Activated CD8-positive, alpha-beta memory T cell treated with anti-CD3 and anti-CD28 coated beads for 4 hours (primary cell): ENCODE results near the gene PARD3B.
"Not testable (repeated sequence)": the region's sequence is repeated elsewhere in the genome, so short reads cannot be mapped to it uniquely, and the experiment has no call there.

Experiments
- DNase-seq, 2 donors: peaks; one replicate each; pipeline ENCODE4 v3.0.0-alpha.2; 2020; ENCODE audit warnings: low read depth in 2 of 2

Gene PARD3B

DNA sequence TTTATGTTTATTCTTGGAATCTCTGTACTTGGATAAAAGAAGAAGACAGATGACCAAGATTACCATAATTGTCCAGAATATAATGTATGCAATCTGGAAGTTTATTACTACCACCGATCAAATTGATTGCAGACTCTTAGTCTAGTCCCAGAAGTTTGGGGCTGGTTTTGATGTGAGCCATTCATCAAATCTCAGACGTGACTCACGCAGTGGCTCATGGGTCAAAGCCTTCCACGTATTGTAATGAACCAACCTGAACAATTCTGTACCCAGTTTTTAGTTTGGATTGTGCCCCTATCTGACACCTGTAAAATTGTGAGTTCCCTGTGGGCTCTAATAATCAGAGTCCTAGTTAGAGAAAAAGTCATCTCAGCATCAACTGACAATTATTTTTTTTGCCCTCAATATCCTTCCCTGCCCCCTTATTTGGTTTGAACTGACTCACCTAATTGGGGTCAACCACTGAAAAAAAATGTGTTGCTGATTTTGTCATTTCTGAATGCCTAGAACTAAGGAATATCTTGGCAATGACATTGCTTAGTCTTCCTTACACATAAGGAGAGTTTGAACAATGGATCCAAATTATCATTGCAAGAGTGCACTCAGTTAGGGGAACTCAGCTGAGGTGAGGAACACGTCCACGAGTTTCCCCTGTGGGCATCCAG, 917.5 kb downstream of the PARD3B start:
- DNase-seq: no peak

GRCh38 chr2:205463466-205464025, 918.3 kb downstream of the PARD3B start:
- DNase-seq: no peak

- no peak for DNase-seq
Measured at GRCh38 chr2:205464681-205465080, 919.4 kb downstream of the PARD3B start.

- DNase-seq: no peak
Measured at GRCh38 chr2:205465791-205466190, 920.5 kb downstream of the PARD3B start.

DNA sequence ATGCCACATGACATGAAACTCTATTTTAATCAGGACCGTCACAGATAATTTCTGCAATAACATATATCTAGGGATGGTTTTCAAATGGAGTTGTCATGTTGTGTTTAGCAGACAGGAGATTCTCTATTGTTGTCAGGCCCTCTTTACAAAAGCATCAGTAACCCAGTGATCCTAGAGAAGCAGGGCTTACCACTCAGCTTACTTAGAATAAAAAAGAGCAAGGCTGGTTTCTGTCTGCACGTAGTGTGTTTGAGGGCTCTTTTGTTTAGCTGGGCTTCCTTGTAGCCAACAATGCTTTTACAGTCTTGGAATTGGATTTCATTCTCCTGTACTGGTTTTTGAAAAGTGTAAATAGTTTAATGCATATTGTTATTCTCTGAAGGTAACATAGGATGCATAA, 926.5 kb downstream of the PARD3B start:
- no peak for DNase-seq

- no peak for DNase-seq
Measured at GRCh38 chr2:205473791-205474190, 928.5 kb downstream of the PARD3B start.

- no peak for DNase-seq
Measured at GRCh38 chr2:205474741-205475415, 929.6 kb downstream of the PARD3B start.

DNA sequence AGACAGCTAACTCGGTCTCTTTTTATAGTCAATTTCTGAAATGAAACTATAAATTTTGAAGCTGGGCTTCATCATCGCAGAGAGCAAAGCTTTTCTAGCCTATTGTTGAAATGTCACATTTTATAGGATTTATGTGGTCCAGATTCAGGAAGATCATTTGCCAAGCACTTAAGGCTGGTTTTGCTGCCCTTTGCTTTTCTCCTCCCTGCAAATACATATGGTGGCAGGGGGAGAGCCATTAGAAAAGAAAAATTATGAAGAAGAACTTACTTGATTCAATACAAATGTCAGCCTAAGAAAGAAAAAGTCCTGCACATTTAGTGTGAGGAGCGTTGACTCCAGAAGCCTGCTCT, 930.1 kb downstream of the PARD3B start:
- DNase-seq: no peak

DNA sequence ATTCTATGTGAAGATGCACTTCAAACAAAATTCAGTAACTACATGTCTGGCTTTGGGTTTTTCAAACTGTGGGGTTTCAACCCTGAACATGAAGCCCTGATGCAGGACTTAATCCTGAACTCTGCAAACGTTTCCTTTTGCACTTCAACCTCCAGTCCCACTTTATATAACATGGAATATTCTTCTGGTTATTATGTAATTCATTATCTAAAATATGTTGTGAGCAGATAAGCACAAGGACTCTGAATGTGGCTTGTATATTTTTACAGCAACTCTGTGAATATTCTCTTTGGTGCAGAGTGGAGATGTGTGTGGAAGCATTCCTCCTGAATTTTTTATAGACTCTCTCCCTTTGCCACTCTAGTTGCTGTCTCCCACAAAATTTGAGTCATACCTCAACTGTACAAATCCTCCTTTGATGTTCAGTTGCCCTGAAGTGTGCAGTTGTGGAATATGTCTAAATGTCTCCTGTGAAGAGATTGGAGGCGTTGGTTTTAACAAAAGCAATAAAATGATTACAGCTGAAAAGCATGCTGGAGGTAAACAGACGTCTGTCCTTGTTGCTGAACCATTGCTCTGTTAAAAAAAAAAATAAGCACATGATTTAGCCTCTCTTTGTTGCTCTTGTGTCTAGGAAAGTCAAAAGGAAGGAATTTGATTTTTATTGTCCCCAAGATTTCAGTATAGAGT, 931.9 kb downstream of the PARD3B start:
- no peak for DNase-seq

DNA sequence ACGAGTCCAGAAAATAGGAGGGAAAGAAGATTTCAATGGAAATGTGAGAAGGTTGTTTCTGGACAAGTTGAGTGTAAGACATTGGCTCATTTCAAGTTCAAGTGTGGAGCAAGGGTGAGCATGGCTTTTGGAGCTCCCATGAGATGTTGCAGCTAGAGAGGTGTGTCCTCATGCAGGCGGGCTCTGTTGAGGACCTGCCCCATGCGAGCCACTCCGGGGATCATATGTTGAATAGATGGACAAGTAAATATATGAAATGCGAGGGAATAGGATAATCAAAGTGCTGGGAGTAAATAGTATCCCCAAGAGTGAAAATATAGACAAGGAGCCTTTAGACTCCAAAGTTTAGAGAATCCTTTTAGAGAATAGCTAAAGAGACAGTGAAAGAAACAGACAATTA, 936.6 kb downstream of the PARD3B start:
- no peak for DNase-seq

DNA sequence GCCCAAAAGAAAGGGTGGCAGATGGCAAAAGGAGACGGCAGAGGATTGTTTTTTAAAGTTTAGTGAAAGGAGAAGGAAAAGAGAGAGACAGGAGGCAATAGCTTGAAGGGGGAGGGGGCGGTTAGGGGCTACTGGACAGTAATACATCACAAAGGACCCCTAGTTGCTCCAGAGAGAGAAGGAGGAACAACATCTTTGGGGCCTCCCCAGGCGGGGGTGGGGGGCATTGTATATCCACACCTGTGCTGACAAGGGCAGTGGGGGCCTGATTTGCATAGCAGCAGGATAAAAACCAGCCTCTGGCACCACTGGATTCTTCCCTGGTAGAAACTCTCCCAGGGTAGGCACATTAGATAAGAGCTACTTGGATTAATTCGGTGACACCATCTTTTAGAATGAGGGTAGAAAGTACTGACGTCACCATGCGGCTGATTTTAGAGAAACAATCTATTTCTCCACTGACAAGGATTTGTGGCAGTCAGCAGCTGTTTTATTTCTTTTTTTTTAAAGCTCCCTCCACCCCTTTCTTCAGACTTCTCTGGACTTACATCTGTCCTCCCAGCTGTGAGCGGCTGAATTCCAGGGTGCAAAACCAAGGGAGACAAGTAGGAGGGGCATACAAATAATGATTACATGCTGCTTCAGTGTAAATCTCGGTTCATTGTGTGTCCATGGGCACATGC, 937.3 kb downstream of the PARD3B start:
- no peak for DNase-seq

GRCh38 chr2:205483095-205483494, 937.8 kb downstream of the PARD3B start:
- no peak for DNase-seq

DNA sequence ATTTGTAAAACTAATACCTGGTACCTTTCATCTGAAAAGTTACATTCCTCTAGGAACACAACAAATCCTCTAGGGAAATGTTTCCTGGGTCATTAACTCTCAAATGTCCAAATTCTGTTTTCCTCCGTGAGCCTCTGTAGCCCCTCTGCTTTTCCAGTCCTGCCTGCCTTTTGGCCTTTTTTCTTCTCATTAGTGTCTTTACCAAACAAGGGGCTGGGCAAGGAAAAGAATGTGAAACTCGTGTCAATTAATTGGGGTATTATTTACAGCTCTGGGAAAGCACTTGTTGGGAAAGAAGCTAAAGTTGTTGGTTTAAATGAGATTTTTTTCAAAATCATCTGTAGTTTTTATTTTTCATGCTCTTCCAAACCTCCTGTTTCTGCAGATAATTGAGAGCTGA, 938.9 kb downstream of the PARD3B start:
- no peak for DNase-seq

DNA sequence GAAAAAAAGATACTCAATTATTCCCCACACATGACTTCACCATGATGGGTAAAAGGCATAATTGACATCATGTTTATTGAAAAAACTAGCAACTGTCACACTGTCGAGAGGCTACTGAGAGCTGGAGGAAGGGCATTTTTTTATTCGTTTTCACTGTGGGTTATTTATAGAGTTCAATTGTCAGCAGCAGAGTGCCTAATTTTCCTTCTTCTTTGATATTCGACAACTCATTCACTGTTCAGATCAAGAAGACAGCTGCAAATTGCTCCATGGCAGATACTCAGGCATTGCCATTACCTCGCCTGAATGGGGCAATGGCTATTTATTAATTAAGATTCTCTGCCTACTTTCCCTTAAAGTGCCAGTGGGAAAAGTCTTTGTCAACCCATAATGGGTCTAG, 939.5 kb downstream of the PARD3B start:
- DNase-seq: no peak

DNA sequence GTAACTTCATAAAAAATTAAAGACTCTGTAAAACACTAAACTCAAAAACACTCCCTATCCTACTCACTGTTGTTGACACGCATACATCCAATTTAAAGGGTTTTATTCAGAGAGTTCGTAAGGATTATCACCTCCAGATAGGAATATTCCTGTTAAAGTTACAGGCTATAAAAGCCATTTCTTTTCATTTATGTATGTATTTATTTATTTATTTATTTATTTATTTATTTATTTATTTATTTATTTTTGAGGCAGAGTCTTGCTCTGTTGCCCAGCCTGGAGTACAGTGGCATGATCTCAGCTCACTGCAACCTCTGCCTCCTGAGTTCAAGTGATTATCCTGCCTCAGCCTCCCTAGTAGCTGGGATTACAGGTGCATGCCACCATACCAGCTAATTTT, 948.3 kb downstream of the PARD3B start:
- DNase-seq: not testable (repeated sequence)

- DNase-seq: no peak
Measured at GRCh38 chr2:205494537-205495235, 949.4 kb downstream of the PARD3B start.

DNA sequence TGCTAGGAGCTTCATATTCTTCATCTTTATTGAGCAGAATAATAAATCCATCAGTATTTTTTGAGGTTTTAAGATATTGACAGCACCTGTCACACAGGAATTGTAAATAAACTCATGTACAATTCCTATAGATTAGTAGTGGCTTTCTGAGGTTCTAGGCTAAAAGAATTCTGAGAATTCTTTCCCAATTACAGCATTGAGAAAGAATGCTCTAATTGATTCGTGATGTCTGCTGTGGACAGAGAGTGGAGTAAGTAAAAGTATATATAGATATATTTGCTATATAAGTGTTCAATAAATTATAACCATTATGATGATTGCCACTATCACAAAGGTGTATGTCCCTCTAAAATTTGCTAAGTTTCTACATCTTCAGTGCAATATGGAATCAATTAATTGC, 950.5 kb downstream of the PARD3B start:
- DNase-seq: no peak

GRCh38 chr2:205496370-205496769, 951.1 kb downstream of the PARD3B start:
- DNase-seq: no peak

- DNase-seq: no peak
Measured at GRCh38 chr2:205496772-205497171, 951.5 kb downstream of the PARD3B start.

DNA sequence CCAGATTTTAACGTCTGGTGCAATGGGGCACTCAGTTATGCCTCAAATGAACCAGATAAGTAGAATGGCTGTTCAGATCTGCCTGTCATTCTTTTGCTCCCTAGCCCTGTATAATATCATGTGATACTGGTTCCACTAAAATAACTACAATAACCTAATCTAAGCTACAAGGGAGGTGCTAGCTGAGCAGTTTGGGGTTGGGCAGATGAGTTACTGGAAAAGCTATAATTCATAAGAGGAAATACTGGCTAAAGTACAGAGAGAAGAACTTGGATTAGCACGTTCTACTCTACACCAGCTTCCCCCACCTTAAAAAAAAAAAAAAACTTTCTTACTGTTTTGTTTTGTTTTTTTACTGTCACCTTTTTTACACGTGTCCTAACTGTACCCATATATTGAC, 953.7 kb downstream of the PARD3B start:
- no peak for DNase-seq

GRCh38 chr2:205500065-205500464, 954.8 kb downstream of the PARD3B start:
- no peak for DNase-seq

DNA sequence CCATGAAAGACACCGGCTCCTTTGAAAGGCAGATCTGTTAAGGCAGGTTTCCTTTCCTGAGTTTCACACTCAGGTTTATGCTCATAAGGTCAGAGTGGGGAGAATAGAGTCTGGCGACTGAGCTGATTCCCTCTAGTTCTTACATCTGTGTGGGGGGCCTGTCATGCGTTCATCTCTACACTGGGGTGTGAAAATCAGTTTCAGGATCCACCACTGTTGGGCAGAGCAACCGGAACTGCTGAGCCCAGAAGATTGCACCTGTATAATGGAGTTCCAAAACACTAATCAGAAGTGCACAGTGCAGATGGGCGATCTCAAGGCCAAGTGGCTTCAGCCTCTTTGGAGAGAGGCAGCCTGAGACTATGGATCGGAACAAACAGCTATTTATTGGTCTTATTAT, 955.7 kb downstream of the PARD3B start:
- DNase-seq: no peak
